Gastroesophageal sphincter (tissue), 4 donors: ENCODE results near the gene DRP2. TPM values are rescaled to one million over a fixed set of nuclear protein-coding genes. Genes with fewer than 3 reads are reported as not detected.

Experiments used
- ATAC-seq: fragments of 150-250 bp; one replicate; pipeline ENCODE4 v1.9.1; 2016; ENCODE audit warnings: mild to moderate bottlenecking, moderate library complexity
- H3K27ac ChIP-seq, 4 donors: fragments of 200-600 bp; sonication (generic) in 3 of 4; 1 replicate in 3 of 4; 2 replicates in 1 of 4; pipeline ENCODE4 v1.5.1; 2016 to 2019
- H3K27me3 ChIP-seq: fragments of 200-600 bp; sonication (generic); one replicate; pipeline ENCODE4 v1.5.1; 2019
- H3K36me3 ChIP-seq, 2 donors: fragments of 200-600 bp; sonication (generic); one replicate each; pipeline ENCODE4 v1.5.1; 2019; ENCODE audit warnings: control low read depth in 1 of 2
- H3K4me1 ChIP-seq, 3 donors: fragments of 200-600 bp; sonication (generic); 1 replicate in 2 of 3; 2 replicates in 1 of 3; pipeline ENCODE4 v1.5.1; 2016 to 2019; ENCODE audit warnings: control low read depth in 2 of 3
- H3K4me3 ChIP-seq, 2 donors: fragments of 200-600 bp; sonication (generic); one replicate each; pipeline ENCODE4 v1.5.1; 2019; ENCODE audit warnings: mild to moderate bottlenecking in 1 of 2, moderate library complexity in 1 of 2
- H3K9me3 ChIP-seq, 3 donors: fragments of 200-600 bp; sonication (generic); one replicate each; pipeline ENCODE4 v1.5.1; 2017 to 2019; ENCODE audit warnings: control low read depth in 2 of 3
- CTCF ChIP-seq, 4 experiments: fragments of 200-600 bp in 2 of 4; fragments of 450-650 bp in 2 of 4; sonication (generic) in 1 of 4; IDR thresholded peaks; one replicate each; pipeline ENCODE4 v1.5.1; 2017 to 2019; ENCODE audit warnings: antibody characterized with exemption in 4 of 4, mild to moderate bottlenecking in 2 of 4, moderate library complexity in 2 of 4
- EP300 ChIP-seq: sonication (generic); formaldehyde crosslinking; IDR thresholded peaks from one replicate; pipeline ENCODE4 v1.6.1; 2017; ENCODE audit warnings: antibody characterized with exemption, mild to moderate bottlenecking
- POLR2A ChIP-seq, 2 donors: fragments of 450-650 bp; IDR thresholded peaks; one replicate each; pipeline ENCODE4 v1.6.1; 2017; ENCODE audit warnings: antibody characterized with exemption in 2 of 2, mild to moderate bottlenecking in 2 of 2, moderate library complexity in 1 of 2
- POLR2AphosphoS5 ChIP-seq: sonication (generic); formaldehyde crosslinking; IDR thresholded peaks from one replicate; pipeline ENCODE4 v1.6.1; 2017; ENCODE audit warnings: antibody characterized with exemption
- WGBS, 2 donors: methylation state at CpG; one replicate each; pipeline ENCODE4 v1.1.5; 2018; ENCODE audit warnings: low coverage in 1 of 2; 5-methylcytosine and 5-hydroxymethylcytosine counted together
- total RNA-seq, 4 donors: library from RNA; depleted of rRNA; stranded (reverse); fragments of >200 nt; gene quantifications; one replicate each; pipeline ENCODE4 v1.1.0, GENCODE V29; 2016

DRP2 gene
- total RNA-seq, 4 donors from 2014 or later, result 0.20 to 0.54 (median 0.31) TPM

- no peak for TF ChIP-seq POLR2AphosphoS5
- no peak for TF ChIP-seq CTCF (IDR thresholded peaks at IDR 0.05)
- no peak for TF ChIP-seq POLR2A (IDR thresholded peaks at IDR 0.05)
- TF ChIP-seq EP300, result no peak
- no peak overlapping the region for H3K4me3 ChIP-seq
- H3K4me1 ChIP-seq, result no peaks in the 10 kb centered on the region
- ATAC-seq, result no peak
- H3K27ac ChIP-seq, result no peak overlapping the region
- WGBS, 2 donors, result 71 to 86% methylated on average over 1 of the region's 1 CpG
- H3K27me3 ChIP-seq, result no peaks in the 10 kb centered on the region
- no peaks in the 10 kb centered on the region for H3K36me3 ChIP-seq
- H3K9me3 ChIP-seq, result no peaks in the 10 kb centered on the region
These were observed 3.6 kb downstream of the DRP2 start for GRCh38 chrX:101223226-101223625.

DNA sequence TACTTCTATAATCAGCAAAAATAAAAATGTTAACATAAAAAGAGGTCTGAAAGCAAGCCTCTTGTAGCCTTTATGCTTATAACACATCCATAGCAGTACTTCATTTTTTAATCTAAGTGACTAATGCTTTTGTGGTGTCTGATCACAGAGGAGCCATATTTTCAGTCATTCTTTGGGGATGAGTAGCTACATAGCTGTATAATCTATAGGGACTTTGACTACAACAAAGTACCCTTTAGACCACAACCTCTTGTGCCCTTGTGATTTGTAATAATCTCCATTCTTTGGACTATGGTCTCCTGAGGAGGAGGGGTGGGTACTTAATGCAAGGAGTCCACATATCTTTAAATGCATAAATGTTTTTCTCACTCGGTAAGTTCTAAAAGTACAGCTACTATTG lies 9.6 kb downstream of the DRP2 start:
- Histone ChIP-seq H3K4me3 (no peak overlapping the region), H3K27me3 (no peaks in the 10 kb centered on the region), H3K36me3 (no peaks in the 10 kb centered on the region), H3K4me1 (no peaks in the 10 kb centered on the region), H3K27ac (no peak overlapping the region), H3K9me3 (no peaks in the 10 kb centered on the region)
- ATAC-seq, result no peak
- WGBS, 2 donors, result 100% methylated on average over 1 of the region's 1 CpG; no CpG with 5 or more reads in 1 of the 2 donors
- no peak for TF ChIP-seq POLR2AphosphoS5
- no peak for TF ChIP-seq POLR2A (IDR thresholded peaks at IDR 0.05)
- TF ChIP-seq EP300, result no peak
- no peak for TF ChIP-seq CTCF (IDR thresholded peaks at IDR 0.05)

GRCh38 chrX:101230636-101231035 lies 11.1 kb downstream of the DRP2 start:
- no peak for ATAC-seq
- Histone ChIP-seq H3K4me1 (no peaks in the 10 kb centered on the region), H3K36me3 (no peaks in the 10 kb centered on the region), H3K27me3 (no peaks in the 10 kb centered on the region), H3K9me3 (no peaks in the 10 kb centered on the region), H3K4me3 (no peak overlapping the region), H3K27ac (no peak overlapping the region)
- TF ChIP-seq CTCF (IDR thresholded peaks at IDR 0.05) (no peak), POLR2A (IDR thresholded peaks at IDR 0.05) (no peak), POLR2AphosphoS5 (no peak), EP300 (no peak)
- 80 to 92% methylated on average over 2 of the region's 2 CpGs for WGBS, 2 donors

GRCh38 chrX:101231080-101231479 lies 11.5 kb downstream of the DRP2 start:
- no peaks in the 10 kb centered on the region for H3K9me3 ChIP-seq
- no peak for TF ChIP-seq CTCF (IDR thresholded peaks at IDR 0.05)
- TF ChIP-seq POLR2A (IDR thresholded peaks at IDR 0.05), result no peak
- TF ChIP-seq EP300, result no peak
- TF ChIP-seq POLR2AphosphoS5, result no peak
- no peaks in the 10 kb centered on the region for H3K27me3 ChIP-seq
- 78% methylated on average over 1 of the region's 1 CpG; no CpG with 5 or more reads in 1 of the 2 donors for WGBS, 2 donors
- no peak overlapping the region for H3K27ac ChIP-seq
- no peak for ATAC-seq
- H3K4me1 ChIP-seq, result no peaks in the 10 kb centered on the region
- H3K4me3 ChIP-seq, result no peak overlapping the region
- no peaks in the 10 kb centered on the region for H3K36me3 ChIP-seq

GRCh38 chrX:101232316-101232715 lies 12.7 kb downstream of the DRP2 start:
- Histone ChIP-seq H3K9me3 (no peaks in the 10 kb centered on the region), H3K36me3 (no peaks in the 10 kb centered on the region), H3K4me3 (no peak overlapping the region), H3K27me3 (no peaks in the 10 kb centered on the region), H3K27ac (no peak overlapping the region), H3K4me1 (no peaks in the 10 kb centered on the region)
- 71 to 84% methylated on average over 1 to 4 of the region's 5 CpGs for WGBS, 2 donors
- TF ChIP-seq POLR2AphosphoS5 (no peak), CTCF (IDR thresholded peaks at IDR 0.05) (no peak), POLR2A (IDR thresholded peaks at IDR 0.05) (no peak), EP300 (no peak)
- no peak for ATAC-seq
